OCI-LY3 (cell line): ENCODE data around the gene UNC5B.

ENCODE experiments used
- EZH2phosphoT487 ChIP-seq: fragments of 200-600 bp; shearing (Covaris generic); IDR thresholded peaks from 2 replicates; pipeline ENCODE4 v1.6.1; 2018; ENCODE audit warnings: antibody characterized with exemption, mixed run types, low read depth
- TF ChIP-seq, protein P1 (sequence below): fragments of 200-600, 300-600 bp; sonication (generic); IDR thresholded peaks from 2 replicates; pipeline ENCODE4 v1.5.1; 2014; ENCODE audit warnings: antibody characterized with exemption, low read length, low read depth

DNA sequence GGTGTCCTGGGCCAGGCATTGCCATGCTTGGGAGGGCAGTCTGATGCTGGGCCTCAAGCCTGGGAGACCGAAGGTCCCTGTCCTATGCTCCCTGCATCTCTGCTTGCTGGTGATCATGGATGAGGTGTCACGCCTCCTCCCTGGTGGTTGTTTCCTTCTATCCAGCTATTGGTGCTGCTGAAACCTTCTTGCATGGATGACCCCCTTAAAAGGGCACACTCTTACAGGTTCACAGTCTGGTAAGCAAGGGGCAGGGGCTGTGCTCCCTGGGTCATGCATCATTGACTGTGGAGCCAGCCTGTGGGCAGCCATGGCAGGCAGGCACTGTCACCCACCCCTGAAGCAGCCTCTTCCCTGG lies 69.9 kb downstream of the UNC5B start:
- TF ChIP-seq, protein P1, sequence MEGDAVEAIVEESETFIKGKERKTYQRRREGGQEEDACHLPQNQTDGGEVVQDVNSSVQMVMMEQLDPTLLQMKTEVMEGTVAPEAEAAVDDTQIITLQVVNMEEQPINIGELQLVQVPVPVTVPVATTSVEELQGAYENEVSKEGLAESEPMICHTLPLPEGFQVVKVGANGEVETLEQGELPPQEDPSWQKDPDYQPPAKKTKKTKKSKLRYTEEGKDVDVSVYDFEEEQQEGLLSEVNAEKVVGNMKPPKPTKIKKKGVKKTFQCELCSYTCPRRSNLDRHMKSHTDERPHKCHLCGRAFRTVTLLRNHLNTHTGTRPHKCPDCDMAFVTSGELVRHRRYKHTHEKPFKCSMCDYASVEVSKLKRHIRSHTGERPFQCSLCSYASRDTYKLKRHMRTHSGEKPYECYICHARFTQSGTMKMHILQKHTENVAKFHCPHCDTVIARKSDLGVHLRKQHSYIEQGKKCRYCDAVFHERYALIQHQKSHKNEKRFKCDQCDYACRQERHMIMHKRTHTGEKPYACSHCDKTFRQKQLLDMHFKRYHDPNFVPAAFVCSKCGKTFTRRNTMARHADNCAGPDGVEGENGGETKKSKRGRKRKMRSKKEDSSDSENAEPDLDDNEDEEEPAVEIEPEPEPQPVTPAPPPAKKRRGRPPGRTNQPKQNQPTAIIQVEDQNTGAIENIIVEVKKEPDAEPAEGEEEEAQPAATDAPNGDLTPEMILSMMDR, result no peak
- TF ChIP-seq EZH2phosphoT487, result no peak
